Measurements from ENCODE around the gene DLGAP4.

- TF ChIP-seq POLR2AphosphoS5 (IDR thresholded peaks at IDR 0.05; ENCODE audit: low read depth, low read length) (no peak), CTCF (IDR thresholded peaks at IDR 0.05) (no peak), RFX5 (IDR thresholded peaks at IDR 0.05; ENCODE audit: low read length) (no peak), MAX (IDR thresholded peaks at IDR 0.05; ENCODE audit: low read depth) (no peak)
Observed at GRCh38 chr20:36313476-36313875, 7.3 kb downstream of the DLGAP4 start.

Measured in SK-N-SH (cell line).